Breast epithelium (tissue), 4 donors: ENCODE results near the gene KDM5B. TPM values are rescaled to one million over a fixed set of nuclear protein-coding genes. Genes with fewer than 3 reads are reported as not detected.

Experiments
- DNase-seq, 2 donors: peaks; one replicate each; pipeline ENCODE4 v3.0.0-alpha.2; 2019; ENCODE audit warnings: low spot score in 2 of 2
- H3K27ac ChIP-seq, 2 donors: fragments of 200-600 bp; sonication (generic) in 1 of 2; one replicate each; pipeline ENCODE4 v1.5.1; 2016 to 2019; ENCODE audit warnings: mild to moderate bottlenecking in 1 of 2
- H3K27me3 ChIP-seq, 2 donors: fragments of 200-600 bp; sonication (generic) in 1 of 2; one replicate each; pipeline versions ENCODE4 v1.5.1 to v1.6.0; 2017 to 2019; ENCODE audit warnings: control low read depth in 1 of 2, mild to moderate bottlenecking in 1 of 2
- H3K36me3 ChIP-seq: fragments of 200-600 bp; one replicate; pipeline ENCODE4 v1.5.1; 2019
- H3K4me1 ChIP-seq, 2 donors: fragments of 200-600 bp; sonication (generic); one replicate each; pipeline ENCODE4 v1.5.1; 2016 to 2019; ENCODE audit warnings: control low read depth in 1 of 2
- H3K4me3 ChIP-seq, 3 donors: fragments of 200-600 bp; sonication (generic); 1 replicate in 2 of 3; 2 replicates in 1 of 3; pipeline ENCODE4 v1.5.1; 2016 to 2019; ENCODE audit warnings: mild to moderate bottlenecking in 3 of 3, moderate library complexity in 2 of 3
- H3K9me3 ChIP-seq, 2 donors: fragments of 200-600 bp; sonication (generic) in 1 of 2; one replicate each; pipeline ENCODE4 v1.5.1; 2016 to 2019; ENCODE audit warnings: control low read depth in 1 of 2
- POLR2A ChIP-seq: fragments of 450-650 bp; IDR thresholded peaks from one replicate; pipeline ENCODE4 v1.6.1; 2016; ENCODE audit warnings: antibody characterized with exemption, mild to moderate bottlenecking, moderate library complexity
- POLR2AphosphoS5 ChIP-seq, 3 donors: sonication (generic); formaldehyde crosslinking; IDR thresholded peaks; one replicate each; pipeline ENCODE4 v1.6.1; 2017; ENCODE audit warnings: antibody characterized with exemption in 3 of 3
- intact Hi-C: fragments of 100-400 bp; cut with DNase I; formaldehyde crosslinking; loops from one replicate; pipeline ENCODE4 v1.15.1; 2023; ENCODE audit warnings: low total_unique reads
- total RNA-seq, 3 donors: library from RNA; depleted of rRNA; stranded (reverse); fragments of >200 nt; gene quantifications; one replicate each; pipeline ENCODE4 v1.1.0, GENCODE V29; 2016
- TF ChIP-seq, protein P1 (sequence below), 3 donors: fragments of 450-650 bp; IDR thresholded peaks; one replicate each; pipeline ENCODE4 v1.5.1; 2016 to 2017; ENCODE audit warnings: antibody characterized with exemption in 3 of 3, mild to moderate bottlenecking in 3 of 3, moderate library complexity in 3 of 3

Gene KDM5B
- total RNA-seq, 3 donors from 2014 or later = 37.6 to 122 (median 87.5) TPM

DNA sequence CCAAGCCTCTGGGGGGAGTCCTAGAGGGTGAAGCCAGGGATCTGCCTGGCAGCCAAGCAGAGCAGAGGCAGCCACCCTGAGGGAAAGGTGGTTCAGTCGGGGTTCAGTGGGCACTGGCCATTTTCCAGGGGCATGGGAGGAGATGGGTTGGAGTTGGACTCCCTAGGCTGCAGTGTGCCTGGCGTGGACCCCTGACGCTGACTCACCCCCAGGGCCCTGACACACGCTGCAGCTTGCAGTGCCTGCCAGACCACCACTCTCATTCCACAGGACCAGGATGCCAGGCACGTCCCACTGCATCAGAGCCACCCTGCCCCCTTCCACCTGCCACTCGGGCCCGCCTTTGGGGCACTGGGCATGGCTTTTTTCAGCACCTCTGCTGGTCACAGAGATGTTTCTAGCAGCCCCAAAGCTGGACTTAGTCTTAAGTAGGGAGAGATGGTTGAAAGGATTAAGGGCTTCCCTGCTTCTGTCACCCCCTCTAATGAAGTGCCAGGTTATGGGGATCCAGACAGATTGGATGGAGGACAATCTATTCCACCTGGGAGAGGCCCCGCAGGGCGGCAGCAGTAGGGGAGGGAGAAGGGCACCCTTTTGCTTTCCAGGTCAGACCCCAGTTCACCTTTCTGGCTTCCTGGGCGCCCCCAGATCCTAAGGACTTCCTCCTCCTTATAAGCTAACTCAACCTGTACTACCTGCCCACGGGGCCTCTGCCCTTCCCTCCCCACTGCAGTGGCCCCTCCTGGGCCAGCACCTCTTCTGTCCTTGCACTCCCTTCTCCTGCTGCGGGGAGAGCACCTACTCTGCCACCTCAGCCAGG, 99.6 kb downstream of the KDM5B start:
- H3K27me3 ChIP-seq = peaks cover 15 to 43% of the 10 kb centered on the region in 2 donors
- intact Hi-C loops = no loop called here
- no peak for DNase-seq

DNA sequence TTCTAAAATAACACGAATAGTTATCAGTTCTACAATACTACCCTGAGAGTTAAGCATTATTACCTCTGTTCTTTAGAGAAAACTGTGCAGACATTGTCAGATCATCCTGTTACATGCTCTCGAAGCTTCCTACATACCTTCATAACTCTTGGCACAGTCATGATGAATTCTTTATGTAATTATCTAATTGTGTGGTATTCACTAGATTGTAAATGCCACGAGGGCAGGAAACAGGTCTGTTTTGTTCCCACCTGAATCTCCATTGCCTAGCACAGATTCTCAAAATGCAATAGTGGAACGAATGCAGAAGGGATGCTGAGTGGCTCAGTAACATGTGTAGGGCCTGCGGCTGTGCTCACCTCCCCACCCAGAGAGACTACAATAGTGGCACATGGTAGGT, 101.4 kb downstream of the KDM5B start:
- Histone ChIP-seq H3K4me1 (peaks cover 6 to 8% of the 10 kb centered on the region in 2 donors), H3K4me3 (no peak overlapping the region), H3K36me3 (no peaks in the 10 kb centered on the region), H3K9me3 (no peaks in the 10 kb centered on the region), H3K27me3 (peaks cover 15 to 52% of the 10 kb centered on the region in 2 donors), H3K27ac (no peak overlapping the region)
- TF ChIP-seq, protein P1, sequence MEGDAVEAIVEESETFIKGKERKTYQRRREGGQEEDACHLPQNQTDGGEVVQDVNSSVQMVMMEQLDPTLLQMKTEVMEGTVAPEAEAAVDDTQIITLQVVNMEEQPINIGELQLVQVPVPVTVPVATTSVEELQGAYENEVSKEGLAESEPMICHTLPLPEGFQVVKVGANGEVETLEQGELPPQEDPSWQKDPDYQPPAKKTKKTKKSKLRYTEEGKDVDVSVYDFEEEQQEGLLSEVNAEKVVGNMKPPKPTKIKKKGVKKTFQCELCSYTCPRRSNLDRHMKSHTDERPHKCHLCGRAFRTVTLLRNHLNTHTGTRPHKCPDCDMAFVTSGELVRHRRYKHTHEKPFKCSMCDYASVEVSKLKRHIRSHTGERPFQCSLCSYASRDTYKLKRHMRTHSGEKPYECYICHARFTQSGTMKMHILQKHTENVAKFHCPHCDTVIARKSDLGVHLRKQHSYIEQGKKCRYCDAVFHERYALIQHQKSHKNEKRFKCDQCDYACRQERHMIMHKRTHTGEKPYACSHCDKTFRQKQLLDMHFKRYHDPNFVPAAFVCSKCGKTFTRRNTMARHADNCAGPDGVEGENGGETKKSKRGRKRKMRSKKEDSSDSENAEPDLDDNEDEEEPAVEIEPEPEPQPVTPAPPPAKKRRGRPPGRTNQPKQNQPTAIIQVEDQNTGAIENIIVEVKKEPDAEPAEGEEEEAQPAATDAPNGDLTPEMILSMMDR (IDR thresholded peaks at IDR 0.05) = no peak
- TF ChIP-seq POLR2A (no peak), POLR2AphosphoS5 (IDR thresholded peaks at IDR 0.05) (no peak)
- no peak for DNase-seq
- intact Hi-C loops = no loop called here

More for the DNA sequence above, 99.6 kb downstream of the KDM5B start:
- Histone ChIP-seq H3K27ac (no peak overlapping the region), H3K9me3 (no peaks in the 10 kb centered on the region), H3K36me3 (no peaks in the 10 kb centered on the region), H3K4me3 (no peak overlapping the region), H3K4me1 (peaks cover 6 to 8% of the 10 kb centered on the region in 2 donors)
- TF ChIP-seq POLR2AphosphoS5 (IDR thresholded peaks at IDR 0.05) (no peak), POLR2A (no peak)
- TF ChIP-seq, protein P1 (IDR thresholded peaks at IDR 0.05) = no peak

DNA sequence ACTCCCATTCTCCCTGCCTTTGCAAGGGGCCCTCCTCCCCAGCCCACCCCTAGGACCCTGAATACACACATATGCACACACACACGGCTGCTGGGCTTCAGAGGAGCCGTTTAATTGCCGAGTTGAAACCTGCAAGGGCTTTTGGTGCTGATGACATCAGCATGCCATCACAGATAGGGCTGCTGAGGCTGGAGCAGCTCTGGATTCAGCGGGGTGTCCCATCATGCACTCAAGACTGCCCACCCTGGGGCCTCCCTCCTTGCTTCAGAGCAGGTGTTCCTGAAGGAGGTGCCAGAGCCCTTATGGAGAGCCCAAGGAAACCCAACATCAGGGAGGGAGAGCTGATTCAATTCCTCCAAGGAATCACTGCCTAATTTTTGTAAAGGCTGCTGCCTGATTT, 103.6 kb downstream of the KDM5B start:
- DNase-seq = no peak
- Histone ChIP-seq H3K36me3 (no peaks in the 10 kb centered on the region), H3K4me1 (peaks cover 0 to 2% of the 10 kb centered on the region in 2 donors), H3K27me3 (peaks cover 10 to 38% of the 10 kb centered on the region in 2 donors), H3K4me3 (no peak overlapping the region), H3K9me3 (no peaks in the 10 kb centered on the region), H3K27ac (no peak overlapping the region)
- TF ChIP-seq, protein P1 (IDR thresholded peaks at IDR 0.05) = no peak
- no peak for TF ChIP-seq POLR2AphosphoS5 (IDR thresholded peaks at IDR 0.05)
- TF ChIP-seq POLR2A = no peak
- intact Hi-C loops = no loop called here

DNA sequence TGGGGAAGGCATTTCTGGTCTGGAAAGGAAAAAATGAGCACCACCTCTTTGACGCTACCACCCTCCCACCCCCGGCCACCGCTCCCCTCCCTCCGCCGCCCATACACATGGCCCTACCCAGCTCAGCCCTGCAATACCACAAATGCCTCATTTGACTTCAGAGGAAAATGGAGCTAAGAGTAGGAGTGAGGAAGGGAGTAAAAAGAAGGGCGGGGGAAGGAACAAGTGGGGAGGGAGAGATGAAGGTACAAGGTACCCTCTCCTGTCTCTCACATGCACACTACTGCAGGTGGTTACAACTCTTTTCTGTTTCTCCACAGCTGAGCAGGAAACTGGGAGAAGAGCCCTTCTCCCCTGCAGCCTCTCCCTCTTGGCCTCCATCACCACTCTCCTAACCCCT, 105.0 kb downstream of the KDM5B start:
- Histone ChIP-seq H3K4me1 (no peaks in the 10 kb centered on the region), H3K27ac (no peak overlapping the region), H3K27me3 (peaks cover under 1 to 24% of the 10 kb centered on the region in 2 donors), H3K4me3 (no peak overlapping the region), H3K36me3 (no peaks in the 10 kb centered on the region), H3K9me3 (no peaks in the 10 kb centered on the region)
- TF ChIP-seq, protein P1 (IDR thresholded peaks at IDR 0.05) = no peak
- TF ChIP-seq POLR2AphosphoS5 (IDR thresholded peaks at IDR 0.05) (no peak), POLR2A (no peak)
- intact Hi-C loops = no loop called here
- DNase-seq = no peak

DNA sequence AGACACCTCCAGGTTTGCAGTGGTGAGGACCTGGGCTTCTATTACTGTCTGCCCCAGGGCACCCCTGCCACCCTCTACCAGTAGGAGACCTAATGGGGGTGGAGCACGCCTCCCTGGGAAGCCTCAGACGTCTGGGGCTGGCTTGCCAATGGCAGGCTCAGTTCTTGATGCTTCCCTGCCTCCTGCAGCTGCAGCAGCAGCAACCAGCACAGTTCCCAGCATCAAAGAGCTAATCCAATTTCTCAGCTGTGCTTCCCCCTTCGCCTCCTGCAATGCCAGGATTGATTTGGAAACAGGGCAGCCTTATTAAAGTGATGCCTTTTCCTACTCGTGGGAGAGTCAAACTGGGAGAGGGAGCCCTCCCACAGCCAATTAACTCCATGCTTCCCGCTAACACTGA, 106.1 kb downstream of the KDM5B start:
- H3K4me3 ChIP-seq = no peak overlapping the region
- TF ChIP-seq, protein P1 (IDR thresholded peaks at IDR 0.05) = no peak
- no peak for TF ChIP-seq POLR2A
- TF ChIP-seq POLR2AphosphoS5 (IDR thresholded peaks at IDR 0.05) = no peak
- no peak for DNase-seq
- intact Hi-C loops = no loop called here
- H3K27ac ChIP-seq = no peak overlapping the region
- H3K9me3 ChIP-seq = no peaks in the 10 kb centered on the region
- no peaks in the 10 kb centered on the region for H3K36me3 ChIP-seq
- peaks cover 0 to 13% of the 10 kb centered on the region in 2 donors for H3K27me3 ChIP-seq
- H3K4me1 ChIP-seq = no peaks in the 10 kb centered on the region
